Thymus (tissue), 11 donors: ENCODE data around the gene TACC2. TPM values are rescaled to one million over a fixed set of nuclear protein-coding genes. Genes with fewer than 3 reads are reported as not detected.

Experiments
- DNase-seq, 9 donors: peaks; one replicate each; pipeline ENCODE4 v3.0.0-alpha.2; 2013; ENCODE audit warnings: low spot score in 9 of 9, low read depth in 6 of 9, missing footprints in 1 of 9
- H3K27ac ChIP-seq, 2 donors: one replicate each; pipeline ENCODE4 v1.5.1; 2013; ENCODE audit warnings: control low read depth in 1 of 2, low read depth in 1 of 2, low read length in 1 of 2, mild to moderate bottlenecking in 1 of 2, moderate library complexity in 1 of 2
- H3K27me3 ChIP-seq, 2 donors: one replicate each; pipeline ENCODE4 v1.5.1; 2013; ENCODE audit warnings: low read length in 1 of 2; ENCODE audit not compliant: control insufficient read depth in 2 of 2, insufficient read depth in 1 of 2
- H3K36me3 ChIP-seq, 2 donors: one replicate each; pipeline ENCODE4 v1.5.1; 2013; ENCODE audit warnings: low read length in 1 of 2, mild to moderate bottlenecking in 1 of 2, moderate library complexity in 1 of 2; ENCODE audit not compliant: control insufficient read depth in 2 of 2, insufficient read depth in 2 of 2
- H3K4me1 ChIP-seq, 2 donors: one replicate each; pipeline ENCODE4 v1.5.1; 2013; ENCODE audit warnings: low read length in 2 of 2; ENCODE audit not compliant: control insufficient read depth in 2 of 2, insufficient read depth in 2 of 2
- H3K4me3 ChIP-seq, 2 donors: one replicate each; pipeline ENCODE4 v1.5.1; 2013; ENCODE audit warnings: low read length in 2 of 2, control low read depth in 1 of 2, mild to moderate bottlenecking in 1 of 2
- H3K9me3 ChIP-seq, 2 donors: one replicate each; pipeline ENCODE4 v1.5.1; 2013; ENCODE audit warnings: low read length in 1 of 2, mild to moderate bottlenecking in 1 of 2; ENCODE audit not compliant: control insufficient read depth in 2 of 2, insufficient read depth in 1 of 2
- WGBS: extraction: QIAGEN DNeasy Blood & Tissue Kit; methylation state at CpG from one replicate; pipeline ENCODE4 v1.1.7; 2013; 5-methylcytosine and 5-hydroxymethylcytosine counted together
- polyA plus RNA-seq: library from polyadenylated mRNA; stranded (reverse); fragments of 200-250 nt; gene quantifications from one replicate; pipeline ENCODE4 v1.2.3, GENCODE V29; 2013
- total RNA-seq: library from RNA; stranded (reverse); fragments of 120-200 nt; gene quantifications from one replicate; pipeline ENCODE4 v1.2.4, GENCODE V29; 2013
- donor health status: healthy.

Gene TACC2
- total and polyA plus RNA-seq, 2 donors = 4.6 to 57.3 TPM

DNA sequence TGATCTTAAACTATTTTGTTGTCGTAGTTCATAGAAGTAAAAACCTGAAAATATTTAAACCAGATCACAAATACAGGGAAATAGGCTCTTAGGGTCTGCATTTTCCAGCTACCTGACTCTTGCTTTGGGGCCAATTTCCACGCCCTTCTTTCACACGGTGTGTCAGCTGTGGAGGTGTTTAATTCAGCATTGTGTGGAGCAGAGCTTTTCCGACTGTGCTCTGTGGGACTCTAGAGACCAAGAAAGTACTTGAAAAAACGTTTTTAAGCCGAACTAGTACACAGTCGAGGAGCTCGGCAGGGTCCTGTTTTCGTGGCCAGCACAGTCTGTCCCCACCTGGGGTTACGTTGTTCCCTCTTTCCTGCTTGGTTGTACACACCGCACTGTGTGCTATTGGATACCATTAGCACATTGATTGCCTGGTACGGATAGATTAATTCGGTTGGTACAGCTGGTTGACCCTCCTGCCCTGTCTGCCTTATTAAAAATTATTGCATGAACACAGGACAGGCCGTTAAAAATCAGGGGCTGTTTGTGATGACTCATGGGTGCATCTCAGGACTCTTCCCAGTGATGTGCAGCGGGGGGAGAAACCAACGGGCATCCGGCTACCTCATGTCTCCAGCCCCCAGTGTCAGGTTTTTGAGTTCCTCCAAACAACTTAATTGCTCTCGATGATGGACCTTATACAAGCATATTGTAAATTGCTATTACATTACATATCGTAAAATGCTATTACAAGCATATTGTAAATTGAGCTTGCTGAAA, 201.4 kb downstream of the TACC2 start:
- no peaks in the 10 kb centered on the region for H3K36me3 ChIP-seq

GRCh38 chr10:122191936-122192541, 203.1 kb downstream of the TACC2 start:
- Histone ChIP-seq H3K36me3 (no peaks in the 10 kb centered on the region), H3K4me3 (no peak overlapping the region), H3K9me3 (no peaks in the 10 kb centered on the region), H3K27ac (no peak overlapping the region), H3K4me1 (no peaks in the 10 kb centered on the region), H3K27me3 (no peaks in the 10 kb centered on the region)
- no peak for DNase-seq
- 85% methylated on average over 18 of the region's 18 CpGs for WGBS

More for the DNA sequence above, 201.4 kb downstream of the TACC2 start:
- DNase-seq = no peak
- Histone ChIP-seq H3K27ac (no peak overlapping the region), H3K27me3 (no peaks in the 10 kb centered on the region), H3K4me1 (no peaks in the 10 kb centered on the region), H3K4me3 (no peak overlapping the region), H3K9me3 (no peaks in the 10 kb centered on the region)
- whole genome bisulfite sequencing = 87% methylated on average over 19 of the region's 19 CpGs

- no peak for DNase-seq
- 97% methylated on average over 9 of the region's 9 CpGs for WGBS
- Histone ChIP-seq H3K27ac (no peak overlapping the region), H3K27me3 (no peaks in the 10 kb centered on the region), H3K4me3 (no peak overlapping the region), H3K4me1 (no peaks in the 10 kb centered on the region), H3K36me3 (no peaks in the 10 kb centered on the region), H3K9me3 (no peaks in the 10 kb centered on the region)
Measured at GRCh38 chr10:122194251-122194650, 205.3 kb downstream of the TACC2 start.

- Histone ChIP-seq H3K27me3 (no peaks in the 10 kb centered on the region), H3K4me3 (no peak overlapping the region), H3K36me3 (no peaks in the 10 kb centered on the region), H3K9me3 (no peaks in the 10 kb centered on the region), H3K4me1 (no peaks in the 10 kb centered on the region), H3K27ac (no peak overlapping the region)
- no peak for DNase-seq
- WGBS = 93% methylated on average over 12 of the region's 12 CpGs
Measured at GRCh38 chr10:122196218-122196617, 207.3 kb downstream of the TACC2 start.

GRCh38 chr10:122197611-122198222, 208.8 kb downstream of the TACC2 start:
- Histone ChIP-seq H3K9me3 (no peaks in the 10 kb centered on the region), H3K27ac (no peak overlapping the region), H3K4me1 (no peaks in the 10 kb centered on the region), H3K27me3 (no peaks in the 10 kb centered on the region), H3K4me3 (no peak overlapping the region), H3K36me3 (no peaks in the 10 kb centered on the region)
- WGBS = 82% methylated on average over 13 of the region's 13 CpGs
- no peak for DNase-seq

- 96% methylated on average over 12 of the region's 12 CpGs for WGBS
- Histone ChIP-seq H3K4me1 (no peaks in the 10 kb centered on the region), H3K27ac (no peak overlapping the region), H3K36me3 (no peaks in the 10 kb centered on the region), H3K9me3 (no peaks in the 10 kb centered on the region), H3K4me3 (no peak overlapping the region), H3K27me3 (no peaks in the 10 kb centered on the region)
- DNase-seq = no peak
Measured at GRCh38 chr10:122198631-122199030, 209.7 kb downstream of the TACC2 start.

- no peak for DNase-seq
- no peaks in the 10 kb centered on the region for H3K4me1 ChIP-seq
- H3K27me3 ChIP-seq = no peaks in the 10 kb centered on the region
- no peak overlapping the region for H3K27ac ChIP-seq
- WGBS = 81% methylated on average over 9 of the region's 9 CpGs
- H3K4me3 ChIP-seq = no peak overlapping the region
- H3K9me3 ChIP-seq = no peaks in the 10 kb centered on the region
- H3K36me3 ChIP-seq = no peaks in the 10 kb centered on the region
Measured at GRCh38 chr10:122199070-122199469, 210.1 kb downstream of the TACC2 start.

- Histone ChIP-seq H3K4me1 (no peaks in the 10 kb centered on the region), H3K4me3 (no peak overlapping the region), H3K27me3 (no peaks in the 10 kb centered on the region), H3K27ac (no peak overlapping the region), H3K36me3 (no peaks in the 10 kb centered on the region), H3K9me3 (no peaks in the 10 kb centered on the region)
- 97% methylated on average over 6 of the region's 6 CpGs for WGBS
- no peak for DNase-seq
Measured at GRCh38 chr10:122199689-122200088, 210.7 kb downstream of the TACC2 start.

GRCh38 chr10:122201401-122201800, 212.4 kb downstream of the TACC2 start:
- Histone ChIP-seq H3K27ac (no peak overlapping the region), H3K4me1 (no peaks in the 10 kb centered on the region), H3K36me3 (no peaks in the 10 kb centered on the region), H3K4me3 (no peak overlapping the region), H3K9me3 (no peaks in the 10 kb centered on the region), H3K27me3 (no peaks in the 10 kb centered on the region)
- DNase-seq = no peak
- WGBS = 97% methylated on average over 9 of the region's 9 CpGs
